ENCODE data around the gene PRKAB1. TPM values are rescaled to one million over a fixed set of nuclear protein-coding genes. Genes with fewer than 3 reads are reported as not detected.

Gene PRKAB1
- total RNA-seq, 4 donors from 2014 or later = 46.0 to 151 (median 89.3) TPM

DNA sequence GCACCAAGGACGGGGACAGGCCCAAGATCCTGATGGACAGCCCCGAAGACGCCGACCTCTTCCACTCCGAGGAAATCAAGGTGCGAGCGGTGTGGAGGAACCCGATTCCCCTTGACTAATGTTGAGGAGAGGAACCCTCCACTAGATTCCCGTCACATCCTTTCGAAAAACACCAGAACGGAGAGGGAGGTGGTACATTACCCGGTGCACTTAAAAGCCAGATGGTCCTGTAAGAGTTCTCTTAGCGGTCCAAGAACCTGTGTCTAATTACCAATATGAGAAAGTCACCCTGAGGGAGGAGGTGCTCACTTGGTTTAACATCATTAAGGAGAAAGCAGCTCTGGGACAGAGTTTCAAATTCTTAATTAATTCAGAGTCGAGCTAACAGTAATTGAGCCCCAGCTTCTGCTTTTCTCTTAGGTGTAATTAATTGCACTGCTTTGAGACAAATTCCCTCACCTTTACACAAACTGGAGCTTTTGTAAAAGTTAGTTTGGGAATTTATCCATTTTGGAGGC, 450 bp downstream of the PRKAB1 start:
- Histone ChIP-seq H3K36me3 (peaks cover 0 to 8% (median 2%) of the 10 kb centered on the region in 4 donors), H3K9me3 (no peaks in the 10 kb centered on the region), H3K4me1 (peaks cover 11 to 55% (median 43%) of the 10 kb centered on the region in 4 donors), H3K27me3 (no peaks in the 10 kb centered on the region), H3K27ac (peak overlapping the region; percentile 96 to 99 (median 98)), H3K4me3 (peak overlapping the region; percentile 73 to 97 (median 86))
- WGBS, 2 donors (ENCODE audit: low coverage in 1 of 2) = 3% methylated on average over 14 of the region's 14 CpGs; no CpG with 5 or more reads in 1 of the 2 donors
- intact Hi-C loops (cut with DNase I; ENCODE audit: low total_unique reads) (no loop called here), in situ Hi-C loops (cut with MboI; ENCODE audit: low pct_ligation_motif_present in 1 of 4, low pct_unique_long_range_greater_than_20kb in 1 of 4, low sequenced_read_pairs in 3 of 4) (loop anchor here in 1 of 4 donors (10.0 kb wide), 1 partner anchor 106 kb away; no protein-coding TSS in a partner anchor)
- no peak for TF ChIP-seq POLR2A (IDR thresholded peaks at IDR 0.05)
- TF ChIP-seq, protein P1, sequence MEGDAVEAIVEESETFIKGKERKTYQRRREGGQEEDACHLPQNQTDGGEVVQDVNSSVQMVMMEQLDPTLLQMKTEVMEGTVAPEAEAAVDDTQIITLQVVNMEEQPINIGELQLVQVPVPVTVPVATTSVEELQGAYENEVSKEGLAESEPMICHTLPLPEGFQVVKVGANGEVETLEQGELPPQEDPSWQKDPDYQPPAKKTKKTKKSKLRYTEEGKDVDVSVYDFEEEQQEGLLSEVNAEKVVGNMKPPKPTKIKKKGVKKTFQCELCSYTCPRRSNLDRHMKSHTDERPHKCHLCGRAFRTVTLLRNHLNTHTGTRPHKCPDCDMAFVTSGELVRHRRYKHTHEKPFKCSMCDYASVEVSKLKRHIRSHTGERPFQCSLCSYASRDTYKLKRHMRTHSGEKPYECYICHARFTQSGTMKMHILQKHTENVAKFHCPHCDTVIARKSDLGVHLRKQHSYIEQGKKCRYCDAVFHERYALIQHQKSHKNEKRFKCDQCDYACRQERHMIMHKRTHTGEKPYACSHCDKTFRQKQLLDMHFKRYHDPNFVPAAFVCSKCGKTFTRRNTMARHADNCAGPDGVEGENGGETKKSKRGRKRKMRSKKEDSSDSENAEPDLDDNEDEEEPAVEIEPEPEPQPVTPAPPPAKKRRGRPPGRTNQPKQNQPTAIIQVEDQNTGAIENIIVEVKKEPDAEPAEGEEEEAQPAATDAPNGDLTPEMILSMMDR (IDR thresholded peaks at IDR 0.05) = no peak
- no peak for TF ChIP-seq EP300 (IDR thresholded peaks at IDR 0.05; ENCODE audit: low read depth)
- no peak for TF ChIP-seq POLR2AphosphoS5 (IDR thresholded peaks at IDR 0.05)
- DNase-seq = no peak

GRCh38 chr12:119669744-119670472, 2.0 kb downstream of the PRKAB1 start:
- TF ChIP-seq, protein P1 (IDR thresholded peaks at IDR 0.05) = no peak
- TF ChIP-seq EP300 (IDR thresholded peaks at IDR 0.05; ENCODE audit: low read depth) = peak; percentile 51
- peak; percentile 12 to 87 (median 74) for TF ChIP-seq POLR2AphosphoS5 (IDR thresholded peaks at IDR 0.05)
- peak; percentile 55 for TF ChIP-seq POLR2A (IDR thresholded peaks at IDR 0.05)
- no peaks in the 10 kb centered on the region for H3K27me3 ChIP-seq
- H3K4me1 ChIP-seq = peaks cover 14 to 69% (median 56%) of the 10 kb centered on the region in 4 donors
- peaks cover 0 to 10% (median 2%) of the 10 kb centered on the region in 4 donors for H3K36me3 ChIP-seq
- H3K27ac ChIP-seq = peak overlapping the region; percentile 96 to 99 (median 98)
- 22 to 31% methylated on average over 3 to 11 of the region's 11 CpGs for WGBS, 2 donors (ENCODE audit: low coverage in 1 of 2)
- H3K4me3 ChIP-seq = peak overlapping the region in 3 of 4 donors; percentile 8 to 97 (median 73)
- H3K9me3 ChIP-seq = no peaks in the 10 kb centered on the region
- intact Hi-C loops (cut with DNase I; ENCODE audit: low total_unique reads) (no loop called here), in situ Hi-C loops (cut with MboI; ENCODE audit: low pct_ligation_motif_present in 1 of 4, low pct_unique_long_range_greater_than_20kb in 1 of 4, low sequenced_read_pairs in 3 of 4) (loop anchor here in 1 of 4 donors (10.0 kb wide), 1 partner anchor 105 kb away; no protein-coding TSS in a partner anchor)
- DNase-seq = peak; percentile 70

DNA sequence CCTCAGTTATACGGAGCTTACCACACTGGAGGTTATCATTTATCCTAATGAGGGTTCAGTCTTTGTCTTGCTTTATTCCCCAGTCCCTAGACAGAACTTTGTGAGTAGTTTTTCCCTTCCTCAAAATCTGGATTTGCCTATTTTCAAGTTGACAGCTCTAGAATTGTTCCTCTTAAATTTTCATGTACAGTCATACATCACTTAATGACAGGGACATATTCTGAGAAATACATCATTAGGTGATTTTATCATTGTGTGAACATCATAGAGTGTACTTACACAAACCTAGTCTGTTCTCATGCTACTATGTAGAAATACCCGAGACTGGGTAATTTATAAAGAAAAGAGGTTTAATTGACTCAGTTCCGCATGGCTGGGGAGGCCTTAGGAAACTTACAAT, 3.1 kb downstream of the PRKAB1 start:
- intact Hi-C loops (cut with DNase I; ENCODE audit: low total_unique reads) (no loop called here), in situ Hi-C loops (cut with MboI; ENCODE audit: low pct_ligation_motif_present in 1 of 4, low pct_unique_long_range_greater_than_20kb in 1 of 4, low sequenced_read_pairs in 3 of 4) (no loop called here)
- Histone ChIP-seq H3K27ac (peak overlapping the region; percentile 96 to 99 (median 98)), H3K36me3 (peaks cover 0 to 21% (median 5%) of the 10 kb centered on the region in 4 donors), H3K9me3 (no peaks in the 10 kb centered on the region), H3K4me3 (peak overlapping the region in 1 of 4 donors; percentile 11), H3K27me3 (no peaks in the 10 kb centered on the region), H3K4me1 (peaks cover 14 to 69% (median 56%) of the 10 kb centered on the region in 4 donors)
- no peak for DNase-seq
- TF ChIP-seq POLR2A (IDR thresholded peaks at IDR 0.05) (no peak), POLR2AphosphoS5 (IDR thresholded peaks at IDR 0.05) (no peak), EP300 (IDR thresholded peaks at IDR 0.05; ENCODE audit: low read depth) (no peak)
- TF ChIP-seq, protein P1 (IDR thresholded peaks at IDR 0.05) = no peak
- WGBS, 2 donors (ENCODE audit: low coverage in 1 of 2) = 49 to 63% methylated on average over 3 of the region's 3 CpGs

GRCh38 chr12:119672194-119672593, 4.3 kb downstream of the PRKAB1 start:
- peaks cover 0 to 32% (median 9%) of the 10 kb centered on the region in 4 donors for H3K36me3 ChIP-seq
- in situ Hi-C loops (cut with MboI; ENCODE audit: low pct_ligation_motif_present in 1 of 4, low pct_unique_long_range_greater_than_20kb in 1 of 4, low sequenced_read_pairs in 3 of 4) (no loop called here), intact Hi-C loops (cut with DNase I; ENCODE audit: low total_unique reads) (no loop called here)
- DNase-seq = no peak
- H3K27ac ChIP-seq = peak overlapping the region; percentile 96 to 99 (median 98)
- H3K9me3 ChIP-seq = no peaks in the 10 kb centered on the region
- H3K4me1 ChIP-seq = peaks cover 14 to 62% (median 51%) of the 10 kb centered on the region in 4 donors
- H3K4me3 ChIP-seq = no peak overlapping the region
- WGBS, 2 donors (ENCODE audit: low coverage in 1 of 2) = 40 to 55% methylated on average over 2 to 8 of the region's 8 CpGs
- H3K27me3 ChIP-seq = no peaks in the 10 kb centered on the region
- TF ChIP-seq, protein P1 (IDR thresholded peaks at IDR 0.05) = no peak
- TF ChIP-seq POLR2A (IDR thresholded peaks at IDR 0.05) (no peak), POLR2AphosphoS5 (IDR thresholded peaks at IDR 0.05) (no peak), EP300 (IDR thresholded peaks at IDR 0.05; ENCODE audit: low read depth) (no peak)
